ENCODE results near the gene GPR75.

Gene GPR75

DNA sequence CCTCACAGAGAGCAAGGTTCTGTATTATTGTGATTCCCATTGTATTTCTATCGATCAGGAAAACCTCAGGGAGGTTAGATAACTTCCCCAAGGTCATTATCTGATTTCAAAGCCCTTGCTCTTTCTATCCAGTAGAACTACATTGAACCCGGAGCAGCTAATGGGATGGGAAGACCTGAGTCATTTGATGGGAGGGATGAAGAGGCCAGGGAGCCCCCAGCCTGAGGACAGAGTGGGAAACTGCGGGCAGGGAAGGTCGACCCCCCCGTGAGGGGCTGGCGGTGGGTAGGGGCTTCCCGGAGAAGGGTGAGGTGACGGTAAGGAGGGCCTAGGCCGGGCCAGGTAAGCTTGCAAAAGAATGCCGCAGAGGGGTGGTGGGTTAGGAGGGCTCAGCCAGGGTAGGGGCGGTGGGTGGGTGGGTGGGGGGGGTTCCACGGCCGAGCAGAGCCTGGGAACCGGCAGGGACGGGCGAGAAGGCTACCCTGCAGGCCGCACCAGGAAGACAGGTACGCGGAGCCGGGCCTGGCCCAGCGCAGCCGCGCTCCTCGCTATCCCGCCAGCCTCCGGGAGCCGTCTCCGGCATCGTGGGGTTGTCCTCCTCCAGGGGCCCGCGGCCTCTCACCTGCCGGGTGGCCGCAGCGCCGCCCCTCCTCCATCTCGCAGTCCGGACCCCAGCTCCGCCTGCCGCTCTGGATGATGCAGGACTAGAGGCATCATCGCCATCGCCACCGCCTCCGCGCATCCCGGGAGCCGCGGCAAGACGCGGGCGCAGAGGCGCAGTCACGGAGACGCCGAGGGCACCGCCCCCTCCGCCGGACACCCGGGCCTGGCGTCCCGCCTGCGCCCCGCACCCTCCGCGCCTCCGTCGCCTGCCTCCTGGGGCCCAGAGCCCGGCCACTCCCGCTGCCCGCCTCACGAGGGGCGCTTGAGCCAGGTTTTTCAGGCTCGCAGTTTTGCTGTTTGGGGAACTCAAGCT lies at the start of gene GPR75:
GPR75 (minus strand) TSS at position 762 of the 976 bp plus-strand sequence. CDS start 5,211 bp downstream, outside the sequence.
- DNase-seq, result no peak

DNA sequence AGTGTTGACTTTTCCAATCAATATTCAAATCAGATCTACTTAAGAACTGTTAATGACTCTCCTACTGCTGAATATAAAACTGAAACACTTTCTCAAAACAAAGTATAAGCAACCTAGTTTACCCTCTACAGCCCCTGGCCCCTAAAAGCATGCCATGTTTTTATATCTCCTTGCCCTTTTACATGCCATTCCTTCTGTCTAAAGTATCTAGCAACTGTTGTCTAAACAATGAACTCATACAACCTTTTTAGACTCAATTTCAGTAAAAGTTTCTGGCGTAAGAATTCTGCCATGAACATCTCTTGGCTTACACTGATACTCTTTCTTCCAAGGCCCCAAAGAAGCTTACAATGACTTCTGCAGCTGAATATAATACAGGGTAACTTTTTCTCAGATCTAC lies 47.8 kb upstream of the GPR75 start:
- no peak for DNase-seq

DNA sequence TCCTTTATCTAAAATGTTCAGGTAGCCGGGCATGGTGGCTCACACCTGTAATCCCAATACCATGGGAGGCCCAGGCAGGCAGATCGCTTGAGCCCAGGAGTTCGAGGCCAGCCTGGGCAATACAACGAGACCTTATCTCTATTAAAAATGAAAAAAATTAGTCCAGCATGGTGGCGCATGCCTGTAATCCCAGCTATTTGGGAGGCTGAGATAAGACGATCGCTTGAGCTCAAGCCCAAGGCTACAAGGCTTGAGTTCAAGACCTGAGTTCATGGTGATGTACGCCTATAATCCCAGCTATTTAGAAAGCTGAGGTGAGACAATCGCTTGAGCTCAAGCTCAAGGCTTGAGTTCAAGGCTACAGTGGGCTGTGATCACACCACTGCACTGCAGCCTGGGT lies 45.6 kb upstream of the GPR75 start:
- no peak for DNase-seq

DNA sequence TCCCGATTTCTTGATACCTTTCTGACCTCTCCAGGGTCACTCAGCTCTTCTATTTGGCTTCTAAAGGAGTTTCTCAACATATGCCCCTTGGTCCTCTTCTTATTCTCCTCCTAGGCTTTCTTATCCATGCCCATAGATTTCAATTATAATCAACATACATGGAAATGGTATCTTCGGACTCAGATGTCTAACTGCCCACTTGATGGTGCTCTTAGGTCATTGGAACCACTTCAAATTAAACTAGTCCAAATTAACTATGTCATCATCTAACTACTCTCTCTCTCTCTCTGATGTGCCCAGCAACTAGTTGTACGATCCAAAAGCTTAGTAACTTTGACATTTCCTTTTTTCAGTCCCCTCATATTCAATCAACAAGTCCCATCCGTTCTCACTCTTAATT lies 43.2 kb upstream of the GPR75 start:
- DNase-seq, result no peak

DNA sequence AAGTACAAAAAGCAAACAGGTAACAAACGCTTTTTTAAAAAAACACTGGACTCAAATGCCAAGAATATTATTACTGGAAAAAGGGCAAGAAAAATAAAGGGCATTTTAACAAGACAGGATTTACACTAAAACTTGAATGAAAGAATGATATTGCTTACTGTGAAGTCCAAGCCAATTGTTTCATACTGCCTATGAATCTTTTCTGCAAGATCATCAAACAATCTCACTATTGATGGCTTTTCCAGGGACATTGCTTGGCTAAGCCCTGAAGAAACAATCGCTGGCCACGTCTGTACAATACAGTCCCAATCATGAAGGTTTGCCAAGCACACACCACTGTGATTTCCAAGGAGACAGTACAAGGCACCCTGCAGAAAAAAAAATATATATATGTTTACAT lies 41.4 kb upstream of the GPR75 start:
- DNase-seq, result no peak

DNA sequence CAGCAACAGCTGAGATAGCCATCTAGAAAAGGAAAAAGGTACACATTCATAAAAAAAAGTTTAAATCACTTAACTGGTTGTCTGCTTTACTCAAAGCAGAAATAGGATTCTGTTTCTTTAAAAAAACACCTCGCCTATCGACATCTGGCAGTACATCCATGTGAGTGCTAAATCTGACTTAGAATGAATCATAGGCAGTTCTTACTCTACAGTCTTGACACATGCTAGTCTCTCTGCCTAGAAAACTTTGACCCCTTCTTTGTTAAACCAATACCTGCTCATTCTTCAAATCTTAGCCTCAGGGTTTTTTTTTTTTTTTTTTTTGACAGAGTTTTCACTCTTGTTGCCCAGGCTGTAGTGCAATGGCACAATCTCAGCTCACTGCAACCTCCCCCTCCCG lies 37.1 kb upstream of the GPR75 start:
- peak; percentile 19 for DNase-seq

DNA sequence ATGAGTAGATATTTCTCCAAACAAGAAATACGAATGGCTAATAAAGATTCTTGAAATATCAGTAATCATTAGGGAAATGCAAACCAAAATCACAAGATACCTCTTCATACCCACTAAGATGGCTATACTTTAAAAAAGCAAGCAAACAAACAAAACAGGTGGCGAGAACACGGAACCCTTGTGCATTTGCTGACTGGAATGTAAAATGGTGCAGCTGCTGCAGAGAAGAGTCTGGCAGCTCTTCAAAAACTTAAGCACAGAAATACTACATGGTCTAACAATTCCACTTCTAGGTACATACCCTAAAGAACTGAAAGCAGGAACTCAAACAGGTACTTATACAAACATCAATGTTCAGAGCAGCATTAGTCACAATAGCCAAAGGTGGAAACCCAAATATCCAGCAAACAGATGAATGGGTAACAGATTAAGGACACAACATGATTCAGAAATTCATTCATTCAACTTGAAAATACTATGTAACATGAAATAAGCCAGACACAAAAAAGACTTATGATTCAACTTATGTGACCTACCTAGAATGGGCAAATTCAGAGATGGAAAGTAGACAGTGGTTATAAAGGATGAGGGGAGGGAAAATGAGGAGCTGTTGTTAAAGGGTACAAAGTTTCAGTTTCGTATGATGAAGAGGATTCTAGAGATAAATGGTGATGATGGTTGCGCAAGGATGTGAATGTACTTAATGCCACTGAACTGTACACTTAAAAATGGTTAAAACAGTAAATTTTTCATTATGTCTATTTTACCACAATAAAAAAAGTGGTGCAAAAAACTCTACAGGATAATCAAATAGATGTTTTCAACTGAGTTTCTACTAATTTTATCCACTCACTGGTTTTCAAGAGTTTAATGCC lies 26.9 kb upstream of the GPR75 start:
- peak; percentile 34 for DNase-seq

DNA sequence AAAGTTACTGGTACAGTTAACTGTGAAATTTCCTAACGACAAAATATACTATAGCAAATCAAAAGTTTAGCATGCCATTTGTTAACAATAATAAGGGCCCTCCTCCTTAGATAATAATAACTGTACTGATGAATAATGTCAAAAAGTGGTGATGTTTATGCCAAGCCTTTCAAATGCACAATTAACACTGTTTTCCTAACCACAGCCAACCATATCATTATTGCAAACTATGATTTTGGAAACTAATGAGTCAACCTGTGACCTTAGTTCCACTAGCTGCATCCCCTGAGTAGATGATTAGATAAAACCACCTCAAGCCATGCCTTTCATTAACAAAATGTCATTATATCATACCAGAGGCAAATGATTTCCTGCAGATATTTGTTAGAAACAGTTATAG lies 25.1 kb upstream of the GPR75 start:
- peak; percentile 65 for DNase-seq

DNA sequence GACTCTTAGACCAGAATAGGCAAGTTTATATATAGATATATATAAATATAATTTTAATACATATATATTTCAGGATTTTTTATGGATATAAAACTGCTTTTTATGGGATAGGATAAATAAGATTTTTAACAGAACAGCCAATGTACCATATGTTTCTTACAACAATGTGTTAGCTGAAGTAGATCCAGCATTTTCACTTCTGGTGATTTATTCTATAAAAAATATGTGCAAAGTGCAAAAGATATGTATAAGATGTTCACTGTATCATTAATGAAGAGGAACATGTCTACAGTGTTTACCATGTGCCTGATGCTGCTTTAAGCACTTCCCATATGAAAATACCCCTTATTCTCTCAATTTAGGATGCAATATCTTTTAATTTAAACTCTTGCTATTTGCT lies 22.2 kb upstream of the GPR75 start:
- no peak for DNase-seq

DNA sequence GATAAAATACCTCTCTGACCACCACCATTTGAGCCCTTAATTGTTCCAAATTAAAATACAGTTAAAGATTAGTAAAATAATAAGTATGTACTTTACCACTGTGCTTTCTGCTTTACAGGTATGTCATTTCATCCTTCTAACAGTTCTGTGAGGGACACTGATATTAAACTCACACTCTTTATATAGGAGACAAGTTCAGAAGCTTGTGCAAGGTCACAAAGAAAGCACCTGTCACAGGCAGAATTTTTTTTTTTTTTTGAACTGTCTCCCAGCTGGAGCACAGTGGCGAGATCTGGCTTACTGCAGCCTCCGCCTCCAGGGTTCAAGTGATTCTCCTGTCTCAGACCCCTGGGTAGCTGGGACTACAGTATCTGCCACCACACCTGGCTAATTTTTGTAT lies 21.6 kb upstream of the GPR75 start:
- no peak for DNase-seq

DNA sequence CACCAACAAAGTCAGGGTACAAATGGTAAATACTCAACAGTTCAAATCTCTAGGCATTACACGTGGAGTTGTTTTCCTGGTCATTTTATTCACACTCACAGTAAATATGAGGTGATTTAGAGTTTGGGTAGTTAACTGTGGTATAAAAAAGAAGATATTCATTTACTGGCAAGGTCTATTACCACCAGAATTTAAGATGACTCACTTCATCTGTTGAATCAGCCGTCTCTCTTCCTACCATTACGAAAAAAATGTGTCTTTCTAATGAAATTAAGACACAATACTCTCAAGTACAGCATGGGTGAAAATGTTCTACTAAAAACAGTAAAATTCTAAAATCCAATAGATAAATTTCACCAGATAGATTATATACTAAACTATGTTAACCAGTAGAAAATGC lies 21.0 kb upstream of the GPR75 start:
- peak; percentile 2 for DNase-seq

DNA sequence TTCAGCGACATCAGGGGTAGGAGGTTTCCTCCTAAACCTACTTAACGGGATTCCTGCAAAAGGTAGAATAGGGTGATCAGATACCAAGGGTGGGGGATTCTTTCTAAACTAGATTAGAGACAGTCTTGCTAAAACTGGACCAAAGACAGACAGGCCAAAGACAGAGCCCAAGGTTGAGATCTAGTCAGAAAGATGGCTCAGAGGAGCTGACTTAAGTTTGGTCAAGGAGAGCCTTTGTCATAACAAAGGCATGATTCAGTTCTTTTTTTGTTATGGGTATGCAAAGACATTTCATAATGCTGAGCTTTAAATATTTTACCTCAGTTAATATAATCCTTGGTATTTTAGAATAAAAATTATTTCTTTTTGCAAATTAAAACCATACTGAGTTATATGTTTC lies 17.8 kb upstream of the GPR75 start:
- DNase-seq, result no peak

DNA sequence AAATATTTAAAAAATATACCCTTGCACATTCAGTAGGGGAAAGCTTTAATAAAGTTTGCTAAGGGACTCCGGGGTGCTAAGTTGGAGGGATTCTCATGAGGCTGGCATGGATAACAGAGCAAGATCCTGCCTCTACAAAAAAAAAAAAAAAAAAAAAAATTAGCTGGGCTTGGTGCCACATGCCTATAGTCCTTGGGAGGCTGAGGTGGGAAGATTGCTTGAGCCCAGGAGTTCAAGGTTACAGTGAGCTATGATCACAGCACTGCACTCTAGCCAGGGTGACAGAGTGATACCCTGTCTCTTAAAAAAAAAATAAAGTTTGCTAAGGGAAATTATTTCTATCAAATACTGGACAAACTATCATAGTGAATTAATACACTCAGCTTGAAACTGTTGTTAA lies 17.3 kb upstream of the GPR75 start:
- DNase-seq, result no peak

DNA sequence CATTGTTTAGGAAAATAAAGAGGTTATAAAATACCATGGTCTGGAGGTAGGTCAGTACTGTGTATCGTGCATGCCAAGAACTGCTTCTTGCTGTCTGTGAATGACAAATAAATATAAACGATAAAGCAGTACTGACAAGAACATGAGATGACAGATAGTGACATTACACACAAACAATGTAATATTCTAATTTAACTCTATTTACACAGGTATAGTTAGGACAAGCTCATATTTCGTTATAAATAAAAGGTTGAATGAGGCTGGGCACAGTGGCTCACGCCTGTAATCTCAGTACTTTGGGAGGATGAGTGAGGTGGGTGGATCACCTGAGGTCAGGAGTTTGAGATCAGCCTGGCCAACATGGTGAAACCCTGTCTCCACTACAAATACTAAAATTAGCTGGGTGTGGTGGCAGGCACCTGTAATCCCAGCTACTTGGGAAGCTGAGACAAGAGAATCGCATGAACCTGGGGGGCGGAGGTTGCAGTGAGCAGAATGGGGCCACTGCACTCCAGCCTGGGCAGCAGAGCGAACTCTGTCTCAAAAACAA lies 14.7 kb upstream of the GPR75 start:
- no peak for DNase-seq

DNA sequence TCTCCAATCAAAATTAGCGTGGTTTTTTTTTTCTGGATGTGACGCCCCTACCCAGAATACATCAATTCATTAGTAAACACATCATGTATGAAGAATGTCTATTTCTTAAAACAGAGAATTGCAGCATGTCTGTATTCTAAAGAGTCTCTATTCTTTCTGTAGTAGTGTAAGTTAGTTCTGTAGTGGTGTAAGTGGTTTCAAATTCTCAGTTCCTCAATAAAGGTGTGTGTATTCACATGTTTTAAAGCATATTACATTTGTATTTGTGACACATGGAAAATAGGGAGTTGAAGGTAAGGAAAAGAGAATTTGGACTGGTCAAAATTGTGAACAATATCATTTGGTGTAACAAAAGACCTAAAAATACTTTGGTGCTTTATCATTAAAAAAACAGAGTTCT lies 8.0 kb upstream of the GPR75 start:
- DNase-seq, result no peak

DNA sequence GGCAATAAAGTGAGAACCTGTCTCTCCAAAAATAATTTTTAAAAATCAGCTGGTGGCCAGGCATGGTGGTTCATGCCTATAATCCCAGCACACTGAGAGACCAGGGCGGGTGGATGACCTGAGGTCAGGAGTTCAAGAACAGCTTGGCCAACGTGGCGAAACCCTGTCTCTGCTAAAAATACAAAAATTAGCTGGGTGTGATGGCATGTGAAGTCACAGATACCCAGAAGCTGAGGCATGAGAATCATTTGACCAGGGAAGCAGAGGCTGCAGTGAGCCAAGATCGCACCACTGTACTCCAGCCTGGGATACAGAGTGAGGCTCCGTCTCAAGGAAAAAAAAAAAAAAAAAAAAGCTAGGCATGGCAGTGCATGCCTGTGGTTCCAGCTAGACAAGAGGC lies 7.4 kb upstream of the GPR75 start:
- DNase-seq, result no peak

DNA sequence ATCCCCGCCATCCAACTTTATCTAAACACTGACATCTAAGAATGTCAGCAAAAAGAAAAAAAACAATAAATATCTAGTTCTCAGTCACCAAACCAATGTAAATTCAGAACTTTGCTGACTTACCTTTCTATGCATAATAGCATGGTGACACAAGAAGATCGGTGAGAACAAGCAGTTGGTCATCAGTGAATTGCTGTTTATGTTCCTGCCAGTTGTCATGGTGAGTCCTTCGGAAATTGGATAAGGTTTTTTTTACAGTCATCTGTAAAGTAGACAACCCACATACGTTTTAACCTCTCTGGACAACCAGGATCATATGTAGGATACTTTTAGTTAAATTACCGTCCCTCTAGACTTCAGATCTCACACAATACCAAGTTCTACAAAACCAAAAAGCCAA lies 6.2 kb upstream of the GPR75 start:
- DNase-seq, result no peak

DNA sequence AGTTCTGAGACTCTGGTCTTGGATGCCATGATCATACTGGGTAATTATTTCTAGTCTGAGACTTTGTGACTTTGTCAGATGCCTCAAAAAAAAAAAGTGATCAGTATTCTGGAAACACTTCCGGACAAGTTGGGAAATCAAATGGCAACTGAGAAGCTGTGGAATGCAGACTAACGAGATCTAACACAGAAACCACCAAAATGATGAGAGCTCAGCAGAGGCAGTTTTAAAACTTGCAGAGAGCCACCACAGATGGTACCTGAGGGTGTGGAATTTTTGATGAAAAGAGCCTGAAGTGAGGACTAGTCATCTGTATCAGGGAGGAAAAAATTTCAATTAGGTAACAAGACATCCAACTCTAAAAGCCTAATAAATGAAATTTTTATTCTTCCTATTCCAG lies 5.5 kb upstream of the GPR75 start:
- no peak for DNase-seq

DNA sequence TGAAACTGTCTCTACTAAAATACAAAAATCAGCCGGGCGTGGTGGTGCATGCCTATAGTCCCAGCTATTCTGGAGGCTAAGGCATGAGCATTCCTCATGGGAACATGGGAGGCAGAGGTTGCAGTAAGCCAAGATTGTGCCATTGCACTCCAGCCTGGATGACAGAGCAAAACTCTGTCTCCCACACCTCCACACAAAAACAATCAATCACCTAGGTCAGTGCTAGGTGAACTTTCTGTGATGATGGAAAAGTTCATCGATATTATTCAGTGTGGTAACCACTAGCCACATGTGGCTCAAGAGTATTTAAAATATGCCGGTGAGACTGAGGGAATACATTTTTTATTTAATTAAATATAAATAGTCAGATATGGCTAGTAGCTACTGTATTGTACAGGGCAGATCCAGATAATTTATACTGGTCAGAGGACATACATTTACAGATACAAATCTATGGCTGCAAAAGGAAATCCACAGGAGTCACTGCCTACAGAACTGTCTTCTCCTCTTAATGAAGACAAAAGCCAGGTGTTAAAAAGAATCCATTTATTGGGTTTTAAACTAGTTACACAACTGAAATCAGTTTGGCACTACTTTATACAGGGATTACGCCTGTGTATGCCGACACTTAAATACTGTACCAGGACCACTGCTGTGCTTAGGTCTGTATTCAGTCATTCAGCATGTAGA lies 3.9 kb upstream of the GPR75 start:
- no peak for DNase-seq

DNA sequence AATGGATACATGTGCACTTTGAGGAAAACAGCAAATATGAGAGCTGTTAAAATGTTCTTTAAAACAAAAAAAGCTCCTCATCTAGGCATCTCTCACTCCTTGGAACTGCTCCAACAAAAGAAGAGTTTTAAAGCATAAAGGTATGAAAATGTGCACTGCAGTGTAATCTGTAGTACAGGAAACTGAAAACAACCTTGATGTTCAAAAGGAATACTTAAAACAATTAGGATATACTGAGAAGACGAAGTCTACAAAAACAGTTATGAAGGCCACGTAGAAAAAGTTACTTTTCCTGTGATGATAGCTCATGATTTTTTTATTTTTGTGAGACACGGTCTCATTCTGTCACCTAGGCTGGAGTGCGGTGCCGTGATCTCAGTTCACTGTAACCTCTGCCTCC lies 2.1 kb upstream of the GPR75 start:
- no peak for DNase-seq

DNA sequence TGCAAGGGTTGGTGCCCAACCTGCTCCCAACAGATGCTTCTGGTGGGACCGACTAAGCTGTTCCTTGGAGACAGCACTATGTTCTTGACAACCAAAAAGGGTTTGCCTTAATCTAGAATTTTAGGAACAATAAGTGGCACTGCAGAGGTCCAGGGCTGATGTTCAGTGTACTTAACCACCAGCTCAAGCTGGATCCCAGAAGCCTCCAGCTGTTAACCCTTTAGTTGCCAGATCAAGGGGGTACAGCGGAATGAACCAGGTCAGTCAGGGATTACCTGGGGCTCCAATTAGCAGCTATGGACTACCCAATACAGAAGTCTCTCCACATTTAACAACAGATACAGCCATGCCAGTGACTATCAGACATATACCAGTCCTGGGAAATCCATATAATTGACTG lies 3.5 kb downstream of the GPR75 start:
- no peak for DNase-seq

DNA sequence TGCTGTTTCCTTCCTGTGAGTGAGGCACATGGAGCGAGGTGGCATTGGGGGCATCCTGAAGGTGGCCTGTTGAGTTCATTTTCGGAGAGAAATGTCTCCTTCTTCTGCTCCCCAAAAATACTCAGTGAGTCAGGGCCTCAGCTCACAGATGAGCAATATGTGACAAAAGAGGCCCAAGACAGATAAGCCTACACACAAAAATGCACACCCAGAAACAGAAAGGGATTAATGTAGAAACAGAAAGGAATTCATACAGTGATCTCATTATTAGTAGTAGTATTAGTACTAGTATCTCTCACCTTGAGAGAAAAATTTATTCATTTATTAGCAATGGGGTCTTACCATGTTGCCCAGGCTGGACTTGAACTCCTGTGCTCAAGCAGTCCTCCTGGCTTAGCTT lies 5.1 kb downstream of the GPR75 start:
- peak; percentile 8 for DNase-seq

DNA sequence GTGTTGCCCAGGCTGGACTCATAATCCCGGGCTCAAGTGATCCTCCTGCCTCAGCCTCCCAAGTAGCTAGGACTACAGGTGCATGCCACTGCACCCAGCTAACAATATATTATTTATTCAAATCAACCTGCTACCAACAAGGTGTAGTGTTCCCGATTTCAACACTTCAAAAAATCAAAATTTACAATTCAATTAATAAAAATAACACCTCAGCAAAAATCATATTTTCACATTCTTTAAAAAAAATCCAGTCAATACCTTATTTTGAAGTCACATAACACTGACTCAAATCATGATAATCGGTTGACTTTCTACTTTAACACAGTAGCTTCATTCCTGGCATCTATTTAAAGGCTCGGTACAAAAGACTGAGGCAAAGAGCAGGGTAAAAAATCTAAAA lies 7.2 kb downstream of the GPR75 start:
- no peak for DNase-seq

All from activated CD4-positive, alpha-beta T cell treated with anti-CD3 and anti-CD28 coated beads, Interleukin-2, Interleukin-6, amounts not matched to agents 100 ng/mL and 50 ng/mL, durations not matched to agents 16 hours and 8 hours (primary cell).